GM12891 (cell line): ENCODE results near the gene CABP1.

Source experiments
- PAX5 ChIP-seq: IDR thresholded peaks from 2 replicates; pipeline ENCODE4 v1.6.1; 2011; ENCODE audit warnings: low read length, moderate library complexity, mild to moderate bottlenecking; ENCODE audit not compliant: insufficient read depth, severe bottlenecking
- POLR2A ChIP-seq: IDR thresholded peaks from 2 replicates; pipeline ENCODE4 v1.6.1; 2011; ENCODE audit warnings: low read depth, low read length, control low read depth
- POLR2AphosphoS5 ChIP-seq: IDR thresholded peaks from 2 replicates; pipeline ENCODE4 v1.6.1; 2011; ENCODE audit warnings: low read depth, low read length, control low read depth
- POU2F2 ChIP-seq: IDR thresholded peaks from 2 replicates; pipeline ENCODE4 v1.6.1; 2011; ENCODE audit warnings: low read depth, mild to moderate bottlenecking, control low read depth, low read length, moderate library complexity
- SPI1 ChIP-seq: IDR thresholded peaks from 2 replicates; pipeline ENCODE4 v1.6.1; 2011; ENCODE audit warnings: low read depth, low read length, control low read depth
- TAF1 ChIP-seq: IDR thresholded peaks from 2 replicates; pipeline ENCODE4 v1.6.1; 2011; ENCODE audit warnings: low read depth, low read length, control low read depth

- TF ChIP-seq POLR2A = no peak
- TF ChIP-seq TAF1 = no peak
- TF ChIP-seq POLR2AphosphoS5 = no peak
- no peak for TF ChIP-seq SPI1
- TF ChIP-seq PAX5 = no peak
- TF ChIP-seq POU2F2 = no peak
These were observed 9.2 kb downstream of the CABP1 start for GRCh38 chr12:120649442-120650232.
